Gastrocnemius medialis (tissue), 4 donors: ENCODE measurements around the gene MAD1L1. TPM values are rescaled to one million over a fixed set of nuclear protein-coding genes. Genes with fewer than 3 reads are reported as not detected.

Experiments
- ATAC-seq, 2 donors: fragments of 150-250 bp; one replicate each; pipeline ENCODE4 v1.9.1; 2016
- DNase-seq, 2 donors: peaks; one replicate each; pipeline ENCODE4 v3.0.0-alpha.2; 2019
- H3K27ac ChIP-seq, 4 donors: fragments of 200-600 bp; sonication (generic); 1 replicate in 1 of 4; 2 replicates in 3 of 4; pipeline ENCODE4 v1.5.1; 2016 to 2018; ENCODE audit warnings: mild to moderate bottlenecking in 2 of 4, moderate library complexity in 1 of 4
- H3K27me3 ChIP-seq, 3 donors: fragments of 200-600 bp; sonication (generic) in 2 of 3; 1 replicate in 1 of 3; 2 replicates in 2 of 3; pipeline versions ENCODE4 v1.5.1 to v1.6.0; 2016 to 2019; ENCODE audit warnings: mild to moderate bottlenecking in 1 of 3, moderate library complexity in 1 of 3
- H3K36me3 ChIP-seq, 2 donors: fragments of 200-600 bp; sonication (generic) in 1 of 2; one replicate each; pipeline ENCODE4 v1.5.1; 2017 to 2018
- H3K4me1 ChIP-seq, 2 donors: fragments of 200-600 bp; sonication (generic) in 1 of 2; one replicate each; pipeline ENCODE4 v1.5.1; 2016 to 2017; ENCODE audit warnings: mild to moderate bottlenecking in 2 of 2
- H3K4me3 ChIP-seq, 4 donors: fragments of 200-600 bp; sonication (generic) in 3 of 4; 1 replicate in 1 of 4; 2 replicates in 3 of 4; pipeline ENCODE4 v1.5.1; 2016 to 2019; ENCODE audit warnings: mild to moderate bottlenecking in 2 of 4
- H3K9me3 ChIP-seq, 3 donors: fragments of 200-600 bp; sonication (generic) in 2 of 3; 1 replicate in 1 of 3; 2 replicates in 2 of 3; pipeline ENCODE4 v1.5.1; 2016 to 2019
- POLR2A ChIP-seq, 2 donors: fragments of 450-650 bp; IDR thresholded peaks; one replicate each; pipeline ENCODE4 v1.6.1; 2017; ENCODE audit warnings: antibody characterized with exemption in 2 of 2, mild to moderate bottlenecking in 2 of 2, moderate library complexity in 2 of 2
- in situ Hi-C, 4 donors: fragments of 200-750 bp; cut with MboI; loops; one replicate each; pipeline versions ENCODE4 v1.15.0 to v1.8.0; 2017; ENCODE audit warnings: low sequenced_read_pairs in 4 of 4
- intact Hi-C: fragments of 100-400 bp; cut with DNase I; formaldehyde crosslinking; loops from one replicate; pipeline ENCODE4 v1.15.1; 2023; ENCODE audit warnings: low total_unique reads
- total RNA-seq, 4 donors: library from RNA; depleted of rRNA; stranded (reverse); fragments of >200 nt; gene quantifications; one replicate each; pipeline versions ENCODE4 v1.1.0 to v1.2.3, GENCODE V29; 2016
- TF ChIP-seq, protein P1 (sequence below), 5 experiments: fragments of 450-650 bp in 3 of 5; fragments of 200-600 bp in 2 of 5; sonication (generic) in 2 of 5; IDR thresholded peaks in 4 of 5; conservative IDR thresholded peaks in 1 of 5; 1 replicate in 4 of 5; 2 replicates in 1 of 5; pipeline ENCODE4 v1.5.1; 2016 to 2019; ENCODE audit warnings: antibody characterized with exemption in 5 of 5, mild to moderate bottlenecking in 3 of 5, moderate library complexity in 3 of 5

The MAD1L1 gene
- total RNA-seq, 4 donors from 2014 or later: 19.7 to 32.4 (median 22.7) TPM

DNA sequence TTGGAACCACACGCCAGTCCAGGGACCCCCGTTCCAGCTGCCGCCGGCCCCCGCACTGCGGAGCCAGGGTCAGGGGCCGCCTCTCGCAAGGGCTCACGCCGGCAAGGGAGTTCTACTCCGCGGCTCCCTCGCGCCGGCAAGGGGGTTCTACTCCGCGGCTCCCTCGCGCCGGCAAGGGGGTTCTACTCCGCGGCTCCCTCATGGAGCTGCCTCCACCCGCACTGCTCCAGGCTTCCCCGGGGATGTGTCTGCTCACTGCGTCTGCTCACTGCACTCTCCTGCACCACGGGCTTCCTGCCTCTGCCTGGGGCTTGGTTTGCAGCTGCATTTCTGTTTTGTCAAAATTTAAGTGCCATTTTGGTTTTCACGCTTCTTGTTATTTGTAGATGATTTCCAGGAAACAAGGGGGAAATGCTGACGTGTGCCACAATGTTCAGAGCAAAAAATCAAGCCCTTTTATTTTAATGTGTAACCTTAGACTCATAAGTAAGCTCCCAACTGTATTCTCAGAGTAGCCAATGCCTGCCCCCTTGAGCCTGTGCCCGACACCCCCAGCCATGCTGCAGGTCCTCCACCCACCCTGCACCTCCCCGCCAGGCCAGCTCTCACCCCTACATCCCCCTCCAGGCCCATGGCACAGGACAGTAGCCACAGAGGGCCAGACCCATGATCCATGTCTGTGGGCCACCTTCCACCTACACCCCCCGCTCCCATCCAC, 246.2 kb downstream of the MAD1L1 start:
- H3K27ac ChIP-seq: no peak overlapping the region
- intact Hi-C loops (no loop called here), in situ Hi-C loops (no loop called here)
- no peak for DNase-seq
- no peaks in the 10 kb centered on the region for H3K27me3 ChIP-seq
- ATAC-seq: no peak
- H3K4me1 ChIP-seq: no peaks in the 10 kb centered on the region
- H3K36me3 ChIP-seq: no peaks in the 10 kb centered on the region
- TF ChIP-seq POLR2A (IDR thresholded peaks at IDR 0.05): no peak
- TF ChIP-seq, protein P1, sequence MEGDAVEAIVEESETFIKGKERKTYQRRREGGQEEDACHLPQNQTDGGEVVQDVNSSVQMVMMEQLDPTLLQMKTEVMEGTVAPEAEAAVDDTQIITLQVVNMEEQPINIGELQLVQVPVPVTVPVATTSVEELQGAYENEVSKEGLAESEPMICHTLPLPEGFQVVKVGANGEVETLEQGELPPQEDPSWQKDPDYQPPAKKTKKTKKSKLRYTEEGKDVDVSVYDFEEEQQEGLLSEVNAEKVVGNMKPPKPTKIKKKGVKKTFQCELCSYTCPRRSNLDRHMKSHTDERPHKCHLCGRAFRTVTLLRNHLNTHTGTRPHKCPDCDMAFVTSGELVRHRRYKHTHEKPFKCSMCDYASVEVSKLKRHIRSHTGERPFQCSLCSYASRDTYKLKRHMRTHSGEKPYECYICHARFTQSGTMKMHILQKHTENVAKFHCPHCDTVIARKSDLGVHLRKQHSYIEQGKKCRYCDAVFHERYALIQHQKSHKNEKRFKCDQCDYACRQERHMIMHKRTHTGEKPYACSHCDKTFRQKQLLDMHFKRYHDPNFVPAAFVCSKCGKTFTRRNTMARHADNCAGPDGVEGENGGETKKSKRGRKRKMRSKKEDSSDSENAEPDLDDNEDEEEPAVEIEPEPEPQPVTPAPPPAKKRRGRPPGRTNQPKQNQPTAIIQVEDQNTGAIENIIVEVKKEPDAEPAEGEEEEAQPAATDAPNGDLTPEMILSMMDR (IDR thresholded peaks at IDR 0.05 in 4 of 5, conservative IDR thresholded peaks at IDR 0.05 in 1 of 5): no peak
- H3K9me3 ChIP-seq: no peaks in the 10 kb centered on the region
- H3K4me3 ChIP-seq: no peak overlapping the region

DNA sequence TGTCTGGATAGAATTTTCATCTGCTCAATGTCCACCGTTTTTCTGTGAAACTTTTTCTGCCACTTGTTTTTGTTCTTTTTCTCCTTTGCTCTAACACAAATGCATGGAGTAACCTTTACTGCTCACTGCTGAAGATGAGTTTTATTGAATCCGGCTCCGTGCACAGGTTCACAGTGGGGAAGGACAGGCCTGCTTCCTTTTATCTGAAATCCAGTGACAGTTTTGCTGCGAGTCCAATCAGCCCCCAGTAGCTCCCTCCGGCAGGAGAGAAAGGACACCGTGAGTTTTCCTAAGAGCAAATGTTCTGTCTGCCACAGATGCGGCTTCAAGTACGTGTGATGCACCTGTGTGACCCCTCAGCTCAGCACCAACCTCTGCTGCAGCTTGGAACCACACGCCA, 246.8 kb downstream of the MAD1L1 start:
- intact Hi-C loops: no loop called here
- TF ChIP-seq, protein P1 (IDR thresholded peaks at IDR 0.05 in 4 of 5, conservative IDR thresholded peaks at IDR 0.05 in 1 of 5): no peak
- no peak for TF ChIP-seq POLR2A (IDR thresholded peaks at IDR 0.05)
- no peak overlapping the region for H3K4me3 ChIP-seq
- no peak for DNase-seq
- no peaks in the 10 kb centered on the region for H3K9me3 ChIP-seq
- no peak for ATAC-seq
- H3K27me3 ChIP-seq: no peaks in the 10 kb centered on the region
- no peaks in the 10 kb centered on the region for H3K4me1 ChIP-seq
- in situ Hi-C loops: no loop called here
- no peak overlapping the region for H3K27ac ChIP-seq
- no peaks in the 10 kb centered on the region for H3K36me3 ChIP-seq

DNA sequence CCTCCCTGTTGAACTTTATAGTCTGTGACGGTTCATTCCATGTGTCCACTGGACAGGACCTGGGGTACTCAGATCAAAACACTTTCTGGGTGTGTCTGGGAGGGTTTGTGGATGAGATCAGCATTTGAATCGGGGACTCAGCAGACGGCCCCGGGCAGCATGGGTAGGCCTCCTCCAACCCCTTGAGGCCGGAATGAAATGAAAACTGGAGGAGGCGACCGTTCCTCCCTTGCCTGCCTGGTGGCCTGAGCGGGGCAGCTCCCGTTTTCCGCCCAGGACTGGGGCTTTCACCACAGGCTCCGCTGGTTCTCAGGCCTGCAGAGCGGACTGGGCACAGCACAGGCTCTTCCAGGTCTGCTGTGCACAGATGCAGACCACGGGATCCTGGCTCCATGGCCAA, 247.7 kb downstream of the MAD1L1 start:
- Histone ChIP-seq H3K27me3 (no peaks in the 10 kb centered on the region), H3K27ac (no peak overlapping the region), H3K4me1 (no peaks in the 10 kb centered on the region), H3K9me3 (no peaks in the 10 kb centered on the region), H3K4me3 (no peak overlapping the region), H3K36me3 (no peaks in the 10 kb centered on the region)
- TF ChIP-seq POLR2A (IDR thresholded peaks at IDR 0.05): no peak
- TF ChIP-seq, protein P1 (IDR thresholded peaks at IDR 0.05 in 4 of 5, conservative IDR thresholded peaks at IDR 0.05 in 1 of 5): no peak
- DNase-seq (no peak), ATAC-seq (no peak)
- intact Hi-C loops (no loop called here), in situ Hi-C loops (no loop called here)

DNA sequence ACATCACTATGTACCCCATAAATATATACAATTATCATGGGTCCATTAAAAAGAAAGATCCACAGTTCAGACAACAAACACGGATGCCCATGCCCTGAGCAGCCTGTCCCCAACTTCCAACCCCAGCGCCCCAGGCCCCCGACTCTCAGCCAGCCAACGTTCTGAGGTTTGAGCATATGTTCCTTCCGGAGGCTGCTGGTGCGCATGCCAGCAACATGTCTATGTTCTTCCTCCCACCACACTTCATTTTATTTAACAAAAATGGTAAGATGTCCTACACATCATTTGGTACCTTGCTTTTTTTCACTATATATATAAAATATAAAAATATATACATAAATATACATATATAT, 250.9 kb downstream of the MAD1L1 start:
- no peak for ATAC-seq
- in situ Hi-C loops: no loop called here
- Histone ChIP-seq H3K4me3 (no peak overlapping the region), H3K4me1 (no peaks in the 10 kb centered on the region), H3K36me3 (no peaks in the 10 kb centered on the region), H3K27me3 (no peaks in the 10 kb centered on the region), H3K9me3 (no peaks in the 10 kb centered on the region), H3K27ac (no peak overlapping the region)
- intact Hi-C loops: no loop called here
- no peak for DNase-seq
- TF ChIP-seq, protein P1 (IDR thresholded peaks at IDR 0.05 in 4 of 5, conservative IDR thresholded peaks at IDR 0.05 in 1 of 5): no peak
- no peak for TF ChIP-seq POLR2A (IDR thresholded peaks at IDR 0.05)
